ENCODE data around the gene SSBP4. TPM values are rescaled to one million over a fixed set of nuclear protein-coding genes. Genes with fewer than 3 reads are reported as not detected.
A peak's percentile ranks its signal among the peaks of the same experiment; 100 is the strongest.

SSBP4 gene
- total and polyA plus RNA-seq, 9 of the 15 experiments (the other 6 are each of a cell fraction or from before 2014, with no cell fraction given): 1.1 to 189 (median 39.0) TPM

- intact Hi-C loops (cut with micrococcal nuclease): no loop called here
- Histone ChIP-seq H3K36me3 (ENCODE audit: control insufficient read depth, insufficient read depth, low read length) (peaks cover 40% of the 10 kb centered on the region), H3K9me3 (replicated peaks; ENCODE audit: control insufficient read depth, insufficient read depth, low read depth, low read length) (no peaks in the 10 kb centered on the region), H3K4me3 (peak overlapping the region; percentile 77), H3K9me1 (ENCODE audit: control insufficient read depth, insufficient read depth, low read length) (peaks cover 7% of the 10 kb centered on the region), H3K4me2 (ENCODE audit: insufficient read depth, low read length) (peak overlapping the region; percentile 86), H3K27ac (ENCODE audit: extremely low read depth, low read depth, low read length) (peak overlapping the region; percentile 94), H4K20me1 (replicated peaks; ENCODE audit: control insufficient read depth, insufficient read depth, low read length) (peaks cover 13% of the 10 kb centered on the region), H3K9ac (ENCODE audit: insufficient read depth in 1 of 2, low read depth in 2 of 2, low read length in 2 of 2) (peak overlapping the region; percentile 67 to 87), H3K79me2 (ENCODE audit: control insufficient read depth, insufficient read depth, low read length) (peaks cover 54% of the 10 kb centered on the region), H2AFZ (ENCODE audit: low read depth, low read length) (peak overlapping the region; percentile 79), H3K4me1 (replicated peaks in 1 of 2; ENCODE audit: control insufficient read depth in 2 of 2, insufficient read depth in 2 of 2, low read length in 2 of 2) (peaks cover 50 to 96% of the 10 kb centered on the region in 2 experiments), H3K27me3 (ENCODE audit: control insufficient read depth in 2 of 2, insufficient read depth in 2 of 2, low read length in 2 of 2) (no peaks in the 10 kb centered on the region)
- WGBS (ENCODE audit: insufficient coverage, low coverage, missing lambda C conversion rate): 5% methylated on average over 42 of the region's 67 CpGs
- DNase-seq (ENCODE audit: extremely low read depth in 1 of 4, low spot score in 3 of 4): peak; percentile 82 to 98 (median 89)
- in situ Hi-C loops (cut with MboI): no loop called here
- CTCF ChIA-PET (ENCODE audit: low intra/inter-chr PET ratio): interaction anchor here (0.7 kb wide), 1 partner anchor 10 kb away, joined by 3 read pairs; no protein-coding TSS in a partner anchor
- FAIRE-seq: peak; percentile 83
- no TSS peak for BruUV-seq (replicated peaks)
- peak; percentile 68 for ATAC-seq
- POLR2A ChIA-PET: interaction anchor here (0.6 to 1.8 kb wide), 5 partner anchors 18 to 157 kb away, joined by 3 to 4 read pairs (median 3); partner anchors contain the start of genes JUND and SSBP4
- no peak for TF ChIP-seq ATF1 (CRISPR knock-in tag; IDR thresholded peaks at IDR 0.05)
- TF ChIP-seq ATF1 (tag; IDR thresholded peaks at IDR 0.05): peak; percentile 10; the same call in 1 of the 2 replicates
- peak; percentile 64 for TF ChIP-seq L3MBTL2 (IDR thresholded peaks at IDR 0.05)
- TF ChIP-seq PTTG1 (tag; IDR thresholded peaks at IDR 0.05; ENCODE audit: low read depth): no peak
- TF ChIP-seq MTA3 (IDR thresholded peaks at IDR 0.05; ENCODE audit: borderline replicate concordance): peak; percentile 39; the same call in 1 of the 2 replicates
- peak; percentile 84; the same call in 1 of the 2 replicates for TF ChIP-seq KAT7 (CRISPR knock-in tag; IDR thresholded peaks at IDR 0.05; ENCODE audit: borderline replicate concordance)
- peak; percentile 21; the same call in 1 of the 2 replicates for TF ChIP-seq PHF8 (IDR thresholded peaks at IDR 0.05; ENCODE audit: borderline replicate concordance, low read length)
- TF ChIP-seq CCAR2 (IDR thresholded peaks at IDR 0.05; ENCODE audit: low read depth, low read length): no peak
- peak; percentile 62 for TF ChIP-seq RBFOX2 (IDR thresholded peaks at IDR 0.05; ENCODE audit: low read depth, low read length)
- TF ChIP-seq TCFL5 (CRISPR knock-in tag; conservative IDR thresholded peaks at IDR 0.05): no peak
- TF ChIP-seq CTBP1 (IDR thresholded peaks at IDR 0.05; ENCODE audit: borderline replicate concordance): no peak
- TF ChIP-seq FOXA1 (IDR thresholded peaks at IDR 0.05; ENCODE audit: borderline replicate concordance): no peak
- no peak for TF ChIP-seq SIRT6 (IDR thresholded peaks at IDR 0.05; ENCODE audit: low read depth, low read length)
- TF ChIP-seq, protein P1, sequence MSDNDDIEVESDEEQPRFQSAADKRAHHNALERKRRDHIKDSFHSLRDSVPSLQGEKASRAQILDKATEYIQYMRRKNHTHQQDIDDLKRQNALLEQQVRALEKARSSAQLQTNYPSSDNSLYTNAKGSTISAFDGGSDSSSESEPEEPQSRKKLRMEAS (CRISPR knock-in tag; IDR thresholded peaks at IDR 0.05): peak; percentile 86
- TF ChIP-seq TRIM28 (IDR thresholded peaks at IDR 0.05): no peak
- TF ChIP-seq, protein P2, sequence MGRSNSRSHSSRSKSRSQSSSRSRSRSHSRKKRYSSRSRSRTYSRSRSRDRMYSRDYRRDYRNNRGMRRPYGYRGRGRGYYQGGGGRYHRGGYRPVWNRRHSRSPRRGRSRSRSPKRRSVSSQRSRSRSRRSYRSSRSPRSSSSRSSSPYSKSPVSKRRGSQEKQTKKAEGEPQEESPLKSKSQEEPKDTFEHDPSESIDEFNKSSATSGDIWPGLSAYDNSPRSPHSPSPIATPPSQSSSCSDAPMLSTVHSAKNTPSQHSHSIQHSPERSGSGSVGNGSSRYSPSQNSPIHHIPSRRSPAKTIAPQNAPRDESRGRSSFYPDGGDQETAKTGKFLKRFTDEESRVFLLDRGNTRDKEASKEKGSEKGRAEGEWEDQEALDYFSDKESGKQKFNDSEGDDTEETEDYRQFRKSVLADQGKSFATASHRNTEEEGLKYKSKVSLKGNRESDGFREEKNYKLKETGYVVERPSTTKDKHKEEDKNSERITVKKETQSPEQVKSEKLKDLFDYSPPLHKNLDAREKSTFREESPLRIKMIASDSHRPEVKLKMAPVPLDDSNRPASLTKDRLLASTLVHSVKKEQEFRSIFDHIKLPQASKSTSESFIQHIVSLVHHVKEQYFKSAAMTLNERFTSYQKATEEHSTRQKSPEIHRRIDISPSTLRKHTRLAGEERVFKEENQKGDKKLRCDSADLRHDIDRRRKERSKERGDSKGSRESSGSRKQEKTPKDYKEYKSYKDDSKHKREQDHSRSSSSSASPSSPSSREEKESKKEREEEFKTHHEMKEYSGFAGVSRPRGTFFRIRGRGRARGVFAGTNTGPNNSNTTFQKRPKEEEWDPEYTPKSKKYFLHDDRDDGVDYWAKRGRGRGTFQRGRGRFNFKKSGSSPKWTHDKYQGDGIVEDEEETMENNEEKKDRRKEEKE (IDR thresholded peaks at IDR 0.05; ENCODE audit: borderline replicate concordance in 1 of 2, control insufficient read depth in 1 of 2, low read depth in 2 of 2, low read length in 1 of 2): no peak
- no peak for TF ChIP-seq ZNF584 (CRISPR knock-in tag; IDR thresholded peaks at IDR 0.05; ENCODE audit: low read depth)
Observed at GRCh38 chr19:18436671-18437490, 17.7 kb downstream of the SSBP4 start.

Data from K562 (cell line).